Measurements from ENCODE around the gene ZNF17.

The ZNF17 gene

DNA sequence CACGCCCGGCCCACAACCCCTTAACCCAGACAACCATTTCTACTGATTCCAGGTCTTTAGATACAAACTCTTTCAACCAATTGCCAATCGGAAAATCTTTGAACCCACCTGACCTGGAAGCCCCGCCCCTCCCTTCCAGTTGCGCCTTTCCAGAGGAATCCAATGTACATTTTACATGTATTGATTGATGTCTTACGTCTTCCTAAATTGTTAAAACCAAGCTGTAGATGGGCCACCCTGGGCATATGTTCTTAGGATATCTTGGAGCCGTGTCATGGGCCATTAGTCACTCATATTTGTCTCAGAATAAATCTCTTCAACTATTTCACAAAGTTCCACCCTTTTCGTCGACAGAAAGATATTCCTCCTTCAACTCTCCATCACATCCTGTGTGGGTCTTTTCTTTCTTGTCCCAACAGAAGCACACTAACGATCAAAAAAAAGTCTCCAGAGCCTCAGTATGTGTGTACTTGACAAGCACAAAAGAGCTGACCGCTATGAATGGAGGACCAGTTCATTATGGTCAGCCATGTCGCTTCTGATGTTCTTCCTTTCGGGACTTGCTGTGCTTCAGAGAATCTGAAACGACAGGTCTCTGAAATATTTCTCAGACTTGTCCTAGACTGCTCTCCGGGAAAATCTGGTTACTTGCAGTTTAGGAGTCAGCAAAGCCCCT is 23.6 kb downstream of the ZNF17 start:
- DNase-seq = peak; percentile 28

DNA sequence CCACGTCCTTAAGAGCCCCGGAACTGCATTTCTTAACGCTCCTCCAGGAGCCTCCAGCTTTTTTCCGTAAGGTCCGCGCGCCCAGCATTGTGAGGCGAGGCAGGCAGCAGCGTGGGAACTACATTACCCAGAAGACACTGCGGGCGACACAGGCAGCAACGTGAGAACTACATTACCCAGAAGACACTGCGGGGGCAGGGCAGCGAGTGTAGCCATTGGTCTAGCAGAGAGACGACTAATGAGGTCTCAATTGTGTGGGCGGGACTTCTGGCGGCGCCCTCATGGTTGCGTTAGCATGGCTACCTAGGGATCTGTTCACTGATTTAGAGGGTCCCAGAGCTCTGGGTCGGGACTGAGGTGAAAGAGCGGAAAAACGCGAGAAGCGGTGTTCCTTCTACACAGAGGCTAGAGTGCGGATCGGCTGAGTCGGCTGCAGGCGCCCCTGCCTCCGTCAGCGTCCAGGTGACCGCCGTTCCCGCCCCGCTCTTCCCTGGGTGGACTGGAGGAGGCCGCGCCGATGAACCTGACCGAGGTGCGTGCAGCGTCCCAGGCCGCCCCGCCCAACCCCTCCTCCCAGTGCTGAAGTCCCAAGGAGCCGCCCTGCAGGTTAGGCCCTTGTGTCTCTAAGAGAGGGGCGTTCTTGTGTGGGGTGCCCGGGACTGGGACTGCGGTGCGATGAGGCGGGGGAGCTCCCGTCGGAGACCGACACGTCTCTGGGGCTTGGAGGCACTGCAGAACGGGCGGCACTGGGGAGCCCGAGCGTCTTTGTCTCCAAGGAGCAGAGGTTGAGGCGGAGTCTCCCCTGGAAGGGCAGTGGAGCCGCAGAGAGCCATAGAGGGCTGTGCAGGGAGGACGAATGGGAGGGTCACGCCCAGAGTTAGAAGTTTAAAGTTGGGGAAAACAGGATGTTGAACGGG is 24.4 kb downstream of the ZNF17 start, which contains the start of gene ZNF749:
Gene ZNF749, plus strand, starts transcription at position 264 of the 917 bp plus-strand sequence. Its CDS starts 254 bp downstream, at position 518.
- DNase-seq = peak; percentile 97

GRCh38 chr19:57436417-57436816 is 25.5 kb downstream of the ZNF17 start:
- DNase-seq = no peak

GRCh38 chr19:57437931-57438330 is 27.0 kb downstream of the ZNF17 start:
- no peak for DNase-seq

DNA sequence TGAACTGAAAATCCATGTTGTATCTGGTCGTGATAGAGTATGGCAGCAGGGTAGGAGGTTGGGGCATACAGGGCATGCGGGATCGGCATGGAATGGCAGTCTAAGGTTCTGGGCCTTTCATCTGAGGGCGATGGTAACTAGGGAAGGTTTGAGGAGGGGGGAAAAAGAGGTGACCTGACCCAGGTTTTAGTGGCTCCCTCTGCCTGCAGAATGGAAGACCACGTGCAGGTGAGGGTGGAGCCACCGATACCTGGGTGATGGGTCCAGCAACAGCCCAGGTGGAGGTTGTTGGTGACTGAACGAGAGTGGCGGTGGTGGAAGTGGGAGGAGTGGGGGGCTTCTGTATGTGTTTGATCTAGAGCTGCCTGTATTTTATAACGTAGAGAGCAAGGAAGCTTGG is 28.0 kb downstream of the ZNF17 start:
- no peak for DNase-seq

GRCh38 chr19:57441979-57442752 is 31.2 kb downstream of the ZNF17 start:
- DNase-seq = no peak

- no peak for DNase-seq
These were observed 32.2 kb downstream of the ZNF17 start for GRCh38 chr19:57443121-57443696.

DNA sequence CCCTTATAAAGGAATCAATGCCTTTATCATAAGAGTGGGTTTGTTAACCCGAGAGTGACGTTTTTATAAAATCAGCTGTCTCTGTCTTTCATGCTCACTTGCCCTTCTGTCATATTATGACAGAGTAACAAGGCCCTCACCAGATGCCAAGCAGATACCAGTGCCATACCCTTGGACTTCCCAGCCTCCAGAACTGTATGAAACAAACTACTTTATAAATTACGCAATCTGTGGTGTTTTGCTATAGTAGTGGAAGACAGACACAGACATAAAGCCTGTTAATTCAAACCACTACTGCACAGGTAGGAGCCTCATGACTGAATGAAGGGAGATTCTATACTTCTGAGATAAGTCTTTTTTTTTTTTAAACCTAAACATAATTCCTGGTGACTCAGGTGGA is 41.3 kb downstream of the ZNF17 start:
- no peak for DNase-seq

- peak; percentile 38 for DNase-seq
These were observed 54.9 kb downstream of the ZNF17 start for GRCh38 chr19:57465680-57466381.

GRCh38 chr19:57466489-57466888 is 55.5 kb downstream of the ZNF17 start:
- DNase-seq = no peak
